ENCODE results near the gene IHH.

IHH gene

GRCh38 chr2:219060821-219061791 lies at the start of gene IHH:
TSS of gene IHH (minus strand) at chr2:219060921. CDS start at chr2:219060467, 454 bp downstream.
- no peak for DNase-seq (ENCODE audit: low spot score)

DNA sequence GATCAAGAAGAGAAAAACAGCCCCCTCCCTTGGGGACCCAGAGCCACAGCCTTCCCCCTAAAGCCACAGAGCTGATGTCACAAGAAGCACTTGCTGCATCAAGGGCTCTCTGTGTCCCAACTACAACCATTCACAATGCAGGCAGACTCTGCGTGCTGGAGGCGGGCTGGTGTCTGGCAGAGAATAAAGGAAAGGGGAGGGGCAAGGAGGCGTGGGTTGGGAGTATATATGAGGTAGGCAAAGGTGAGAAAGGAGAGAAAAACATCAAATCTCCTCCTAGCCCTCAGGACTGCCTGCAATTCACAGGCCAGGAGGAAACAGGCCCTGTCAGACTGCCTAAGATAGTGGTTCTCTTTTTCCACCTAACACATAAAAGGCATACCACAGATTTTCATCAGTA lies 48.8 kb upstream of the IHH start:
- no peak for DNase-seq (ENCODE audit: low spot score)

- no peak for DNase-seq (ENCODE audit: low spot score)
Measured at GRCh38 chr2:219107758-219108157, 47.0 kb upstream of the IHH start.

DNA sequence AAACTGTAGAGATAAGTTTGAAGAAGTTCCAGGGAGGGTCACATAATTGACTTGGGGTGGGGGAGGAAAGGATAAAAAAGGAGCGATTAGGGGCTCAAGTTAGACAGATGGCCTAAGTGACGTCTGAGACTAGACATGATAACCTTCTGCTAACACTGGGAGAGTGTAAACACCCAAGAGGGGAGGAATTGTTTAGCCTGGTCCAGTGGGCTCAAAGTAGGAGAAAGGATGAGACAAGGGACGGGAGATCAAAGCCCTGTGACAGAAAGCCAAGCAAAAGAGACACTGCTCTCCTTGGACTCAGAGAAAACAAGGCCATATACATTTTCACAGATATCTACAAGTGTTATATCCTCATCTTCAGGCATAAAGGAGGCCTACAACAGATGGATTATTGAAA lies 45.5 kb upstream of the IHH start:
- no peak for DNase-seq (ENCODE audit: low spot score)

DNA sequence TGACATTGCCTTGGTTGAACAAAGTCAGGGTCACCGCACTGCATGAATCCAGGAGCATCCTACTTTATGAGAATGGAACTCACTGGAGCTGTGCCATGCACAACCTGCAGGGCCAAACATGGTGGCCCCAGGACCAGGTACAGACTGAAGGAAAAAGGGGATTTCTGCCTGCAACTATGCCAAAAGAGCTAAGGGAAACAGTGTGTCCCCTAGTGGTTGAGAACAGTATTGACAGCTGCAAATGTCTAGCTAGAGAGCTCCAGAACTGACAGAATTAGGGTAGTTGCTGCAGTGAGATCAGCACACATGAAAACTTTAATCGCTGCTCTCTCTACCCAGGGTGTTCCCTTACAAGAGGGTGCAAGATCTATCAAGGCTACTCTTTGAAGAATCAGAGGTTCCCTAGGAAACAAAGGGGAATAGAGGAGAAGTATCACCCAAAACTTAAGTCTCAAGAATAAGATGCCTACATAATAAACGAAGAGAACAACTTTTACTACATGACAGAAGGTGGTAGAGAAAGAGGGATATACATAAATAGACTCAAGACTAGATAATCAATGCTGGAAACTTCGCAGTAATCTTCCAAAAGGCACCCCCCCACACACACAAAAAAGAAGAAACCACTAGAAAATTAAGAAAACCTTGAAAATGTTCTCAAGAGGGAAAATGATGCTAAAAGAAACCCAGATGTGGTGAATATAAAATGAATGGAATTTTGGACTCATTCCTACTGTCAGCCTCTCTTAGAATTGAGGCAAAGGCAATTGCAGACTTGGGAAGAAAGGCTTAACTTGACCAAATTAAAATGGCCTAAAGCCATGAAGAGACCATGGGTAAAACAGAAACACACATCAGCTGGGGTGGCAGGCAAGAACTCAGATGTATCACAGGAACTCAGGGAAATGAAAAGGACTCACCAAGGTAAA lies 43.6 kb upstream of the IHH start:
- DNase-seq (ENCODE audit: low spot score) = peak; percentile 8

- no peak for DNase-seq (ENCODE audit: low spot score)
Measured at GRCh38 chr2:219099329-219099728, 38.6 kb upstream of the IHH start.

DNA sequence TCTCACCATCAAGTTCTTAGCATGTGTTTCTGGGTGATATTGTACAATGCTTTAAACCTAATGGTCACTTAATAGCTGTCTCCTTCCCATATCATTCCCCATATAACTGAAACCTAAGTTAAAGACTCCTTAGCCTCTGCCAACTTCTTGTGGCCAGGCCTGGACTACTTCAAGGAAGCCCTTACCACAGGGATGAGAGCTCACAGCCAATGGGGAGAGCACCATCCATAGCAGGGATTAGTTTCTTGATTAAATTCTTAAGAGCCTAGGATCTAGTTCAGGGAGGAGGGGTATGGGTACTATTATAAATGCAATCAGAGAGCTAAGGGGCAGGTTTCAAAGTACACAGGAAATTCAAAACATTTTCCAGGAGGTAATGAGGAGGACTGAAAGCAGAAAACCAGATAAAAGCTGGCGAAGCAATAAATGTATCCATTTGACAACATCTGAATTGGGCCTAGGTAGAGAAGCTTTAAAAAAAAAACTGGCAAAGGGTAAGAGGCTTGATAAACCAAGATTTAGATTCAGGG lies 34.8 kb upstream of the IHH start:
- DNase-seq (ENCODE audit: low spot score) = no peak

GRCh38 chr2:219094171-219094570 lies 33.5 kb upstream of the IHH start:
- peak; percentile 41 for DNase-seq (ENCODE audit: low spot score)

DNA sequence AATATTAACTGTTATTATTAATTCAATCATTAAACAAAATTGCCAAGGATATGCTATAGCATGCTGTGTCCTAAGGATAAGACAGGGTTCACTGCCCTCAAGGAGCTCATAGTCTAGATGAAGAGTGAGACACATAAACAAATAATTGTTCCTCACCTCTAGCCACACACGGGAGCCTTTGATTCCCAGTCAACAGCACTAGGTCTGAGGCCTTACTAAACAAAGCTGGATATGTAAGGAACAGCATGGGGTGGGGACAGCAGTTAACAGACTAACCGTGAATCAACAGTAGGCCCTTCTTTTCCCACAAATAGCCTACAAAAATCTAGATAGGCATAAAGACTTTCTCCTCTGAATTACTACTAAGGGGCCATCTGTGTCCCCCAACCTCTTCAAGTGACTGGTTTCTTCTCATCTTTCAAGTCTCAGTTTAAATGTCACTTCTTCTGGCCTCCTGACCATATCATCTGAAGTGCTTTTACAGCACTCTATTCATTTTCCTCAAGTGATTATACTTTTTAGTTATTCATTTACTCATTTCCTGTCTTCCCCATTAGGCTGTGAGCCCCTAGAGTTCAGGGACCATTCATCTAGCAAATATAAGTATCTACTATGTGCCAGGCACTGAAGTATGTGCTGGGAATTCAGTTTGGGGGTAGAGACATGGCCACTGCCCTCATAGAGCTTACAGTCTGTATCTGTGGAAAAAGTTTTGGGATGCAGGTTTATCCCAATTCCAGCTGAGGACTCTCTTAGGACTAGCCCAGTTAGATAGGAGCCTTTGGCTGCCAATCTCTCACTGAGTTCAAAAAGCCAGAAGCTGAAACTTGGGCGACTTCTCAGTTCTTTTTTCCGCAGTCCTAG lies 29.9 kb upstream of the IHH start:
- no peak for DNase-seq (ENCODE audit: low spot score)

- DNase-seq (ENCODE audit: low spot score) = no peak
Measured at GRCh38 chr2:219089330-219089729, 28.6 kb upstream of the IHH start.

GRCh38 chr2:219087848-219088247 lies 27.1 kb upstream of the IHH start:
- DNase-seq (ENCODE audit: low spot score) = no peak

DNA sequence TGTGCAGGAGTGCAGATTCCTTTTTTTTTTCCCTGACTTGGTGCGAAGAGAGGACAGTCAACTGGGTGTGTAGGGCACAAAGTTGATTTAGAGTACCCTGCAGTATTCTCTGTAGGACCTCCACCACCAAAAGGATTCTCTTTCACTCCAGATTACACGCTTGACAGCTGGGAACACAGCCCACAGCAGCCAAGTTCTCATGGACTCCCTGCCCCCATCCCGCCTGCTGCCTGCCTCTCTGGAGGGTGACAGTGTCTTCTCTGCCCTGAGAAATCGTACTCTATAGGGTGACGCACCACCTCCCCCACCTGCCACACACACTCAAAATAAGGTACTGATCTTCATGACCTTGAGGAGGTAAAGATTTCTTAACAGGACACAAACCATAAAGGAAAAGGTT lies 26.6 kb upstream of the IHH start:
- DNase-seq (ENCODE audit: low spot score) = peak; percentile 7

DNA sequence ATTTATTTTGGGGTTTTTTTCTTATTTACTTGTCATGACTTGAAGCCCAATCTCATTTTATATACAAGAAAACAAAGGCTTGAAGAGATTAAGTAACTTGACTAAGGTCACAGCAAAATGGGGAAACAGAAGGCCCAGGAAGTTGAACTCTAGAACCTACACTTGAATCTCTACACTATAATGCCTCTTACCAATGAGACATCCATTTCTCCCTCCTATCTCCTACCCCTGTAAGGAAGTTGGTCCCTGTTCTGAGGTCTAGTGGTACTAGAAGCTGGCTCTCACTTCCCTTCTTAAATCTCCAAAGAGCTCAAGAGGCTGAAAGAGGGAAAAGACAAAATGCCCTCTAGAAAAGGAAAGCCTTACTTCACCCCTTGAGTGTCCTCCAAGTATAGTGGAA lies 25.5 kb upstream of the IHH start:
- no peak for DNase-seq (ENCODE audit: low spot score)

- DNase-seq (ENCODE audit: low spot score) = no peak
Measured at GRCh38 chr2:219084791-219085190, 24.1 kb upstream of the IHH start.

GRCh38 chr2:219082332-219082958 lies 21.7 kb upstream of the IHH start:
- no peak for DNase-seq (ENCODE audit: low spot score)

- no peak for DNase-seq (ENCODE audit: low spot score)
Measured at GRCh38 chr2:219081701-219082331, 21.1 kb upstream of the IHH start.

- DNase-seq (ENCODE audit: low spot score) = no peak
Measured at GRCh38 chr2:219081096-219081495, 20.4 kb upstream of the IHH start.

DNA sequence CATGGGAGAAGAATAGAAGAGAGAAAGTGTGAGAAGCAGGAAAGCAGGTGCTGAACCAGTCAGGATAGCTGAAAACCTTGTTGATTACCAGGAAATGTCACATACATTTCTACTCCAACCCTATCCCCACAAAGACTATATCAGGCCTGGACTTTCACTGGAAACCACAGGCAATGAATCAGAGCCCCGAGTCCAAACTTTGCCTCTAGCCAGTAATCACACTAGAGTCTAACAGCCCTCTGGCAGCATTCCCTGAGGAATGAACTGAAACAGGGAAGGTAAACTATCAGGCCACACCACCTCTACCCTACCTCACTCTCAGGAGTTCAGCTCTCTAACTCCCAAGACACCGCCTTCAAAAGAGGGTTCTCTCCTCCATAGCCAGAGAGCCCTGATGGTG lies 18.7 kb upstream of the IHH start:
- no peak for DNase-seq (ENCODE audit: low spot score)

- DNase-seq (ENCODE audit: low spot score) = no peak
Measured at GRCh38 chr2:219078951-219079350, 18.2 kb upstream of the IHH start.

DNA sequence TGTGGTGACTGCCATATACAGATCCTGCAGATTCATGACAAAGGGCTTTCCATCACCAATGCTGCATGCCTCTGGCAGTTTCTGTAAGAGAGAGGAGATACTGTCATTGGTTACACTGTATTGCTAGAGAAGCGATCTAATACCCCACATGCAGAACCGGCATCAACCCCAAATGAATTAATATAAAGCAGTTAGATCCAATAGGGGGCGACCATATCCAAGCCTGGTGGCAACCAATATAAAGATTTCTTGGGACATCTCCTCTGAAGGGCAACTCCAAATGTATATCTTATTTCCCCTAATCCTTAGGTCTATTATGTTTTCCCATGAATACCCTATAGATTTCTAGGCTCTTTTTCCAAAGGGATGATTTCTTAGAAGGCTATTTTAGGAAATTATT lies 17.4 kb upstream of the IHH start:
- DNase-seq (ENCODE audit: low spot score) = no peak

GRCh38 chr2:219076253-219076652 lies 15.5 kb upstream of the IHH start:
- DNase-seq (ENCODE audit: low spot score) = no peak

Measured in putamen (tissue), 1 donor.